ENCODE measurements around the gene MAN2B1.
"Not testable (repeated sequence)": the region's sequence is repeated elsewhere in the genome, so short reads cannot be mapped to it uniquely, and the experiment has no call there.

Gene MAN2B1

GRCh38 chr19:12689012-12689411, 22.5 kb upstream of the MAN2B1 start:
- no peak for DNase-seq

- no peak for DNase-seq
These were observed 21.1 kb upstream of the MAN2B1 start, which contains the start of gene GNG14 for GRCh38 chr19:12687496-12688196. TSS of gene GNG14 (plus strand) at chr19:12687998. CDS start at chr19:12688049, 51 bp downstream.

- no peak for DNase-seq
These were observed 19.3 kb upstream of the MAN2B1 start for GRCh38 chr19:12685831-12686230.

GRCh38 chr19:12681074-12681987, 14.8 kb upstream of the MAN2B1 start, which contains the start of gene DHPS:
TSS of gene DHPS (minus strand) at chr19:12681880. CDS start at chr19:12681766, 114 bp downstream.
- peak; percentile 32 to 91 (median 80) for DNase-seq

GRCh38 chr19:12680034-12680433, 13.5 kb upstream of the MAN2B1 start:
- no peak for DNase-seq

GRCh38 chr19:12678039-12678438, 11.5 kb upstream of the MAN2B1 start:
- not testable (repeated sequence) for DNase-seq

- DNase-seq = no peak
These were observed 10.4 kb upstream of the MAN2B1 start for GRCh38 chr19:12676928-12677327.

GRCh38 chr19:12676384-12676792, 9.8 kb upstream of the MAN2B1 start:
- peak in 12 of 14 donors; percentile 8 to 70 (median 26) for DNase-seq

GRCh38 chr19:12675940-12676339, 9.4 kb upstream of the MAN2B1 start:
- DNase-seq = no peak

- no peak for DNase-seq
These were observed 8.9 kb upstream of the MAN2B1 start for GRCh38 chr19:12675399-12675798.

GRCh38 chr19:12672744-12673143, 6.2 kb upstream of the MAN2B1 start:
- no peak for DNase-seq

GRCh38 chr19:12670159-12670928, 3.8 kb upstream of the MAN2B1 start:
- DNase-seq = no peak

- DNase-seq = peak; percentile 39 to 87 (median 80)
These were observed 3.0 kb upstream of the MAN2B1 start for GRCh38 chr19:12669270-12670158.

GRCh38 chr19:12668932-12669269, 2.4 kb upstream of the MAN2B1 start:
- peak in 2 of 14 donors; percentile 54 to 79 for DNase-seq

- DNase-seq = no peak
These were observed 1.8 kb upstream of the MAN2B1 start for GRCh38 chr19:12668346-12668745.

- no peak for DNase-seq
These were observed 1.3 kb upstream of the MAN2B1 start for GRCh38 chr19:12667731-12668302.

GRCh38 chr19:12665671-12666264, 774 bp downstream of the MAN2B1 start:
- DNase-seq = no peak

- peak in 7 of 14 donors; percentile 10 to 45 (median 30) for DNase-seq
These were observed 1.3 kb downstream of the MAN2B1 start for GRCh38 chr19:12665281-12665573.

GRCh38 chr19:12664406-12665280, 1.9 kb downstream of the MAN2B1 start:
- no peak for DNase-seq

GRCh38 chr19:12660980-12661379, 5.6 kb downstream of the MAN2B1 start:
- peak in 6 of 14 donors; percentile 6 to 71 (median 29) for DNase-seq
